DMS 273 (cell line): ENCODE results near the gene MYO19.
"Not testable (repeated sequence)": the region's sequence is repeated elsewhere in the genome, so short reads cannot be mapped to it uniquely, and the experiment has no call there.

Experiments
- DNase-seq: peaks from one replicate; lab custom pipeline; 2025; ENCODE audit not compliant: unreplicated experiment; lab: John Stamatoyannopoulos, UW

MYO19 gene

DNA sequence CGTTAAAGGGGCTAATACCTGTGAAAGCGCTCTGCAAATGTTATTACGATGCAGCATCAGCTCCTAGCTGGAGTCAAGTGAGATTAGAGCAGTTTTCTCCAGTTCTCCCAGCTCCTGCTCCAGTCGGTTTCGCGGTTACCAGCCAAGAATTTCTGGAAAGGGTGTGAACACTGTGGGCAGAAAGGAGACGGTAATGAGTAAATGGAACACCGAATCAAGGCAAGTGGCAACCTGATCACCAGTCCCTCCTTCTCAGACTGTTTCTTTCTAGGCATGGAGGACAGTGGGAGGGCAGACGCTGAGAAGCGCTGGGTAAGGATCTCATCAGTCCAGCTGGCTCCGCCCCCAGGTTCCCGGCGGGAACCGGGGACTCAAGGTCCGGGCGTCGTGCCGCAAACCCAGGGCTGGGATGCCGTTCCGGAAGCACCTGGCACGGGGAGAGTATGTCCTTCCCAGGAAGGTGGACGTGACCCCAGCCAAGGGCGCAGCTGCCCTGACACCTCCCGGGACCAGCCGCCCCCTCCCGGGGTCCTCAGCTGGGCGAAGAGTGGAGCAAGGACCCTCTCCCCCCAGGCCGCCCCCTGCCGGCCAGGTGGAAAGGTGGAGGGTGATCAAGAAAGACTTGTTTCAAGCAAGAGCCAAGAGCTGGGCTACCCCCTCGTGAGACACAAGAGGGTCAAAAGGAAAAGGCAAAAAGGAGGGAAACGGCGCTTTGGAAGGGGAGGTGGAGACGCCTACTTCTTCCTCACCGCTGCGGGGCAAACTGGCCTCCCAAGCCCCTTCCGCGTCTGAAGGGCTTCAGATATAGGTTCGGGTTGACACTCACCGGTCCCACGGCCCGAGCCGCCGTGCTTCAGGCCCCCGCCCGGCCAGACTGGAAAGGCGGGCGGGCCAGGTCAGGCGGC, 481 bp downstream of the MYO19 start:
- DNase-seq, result peak; percentile 85

DNA sequence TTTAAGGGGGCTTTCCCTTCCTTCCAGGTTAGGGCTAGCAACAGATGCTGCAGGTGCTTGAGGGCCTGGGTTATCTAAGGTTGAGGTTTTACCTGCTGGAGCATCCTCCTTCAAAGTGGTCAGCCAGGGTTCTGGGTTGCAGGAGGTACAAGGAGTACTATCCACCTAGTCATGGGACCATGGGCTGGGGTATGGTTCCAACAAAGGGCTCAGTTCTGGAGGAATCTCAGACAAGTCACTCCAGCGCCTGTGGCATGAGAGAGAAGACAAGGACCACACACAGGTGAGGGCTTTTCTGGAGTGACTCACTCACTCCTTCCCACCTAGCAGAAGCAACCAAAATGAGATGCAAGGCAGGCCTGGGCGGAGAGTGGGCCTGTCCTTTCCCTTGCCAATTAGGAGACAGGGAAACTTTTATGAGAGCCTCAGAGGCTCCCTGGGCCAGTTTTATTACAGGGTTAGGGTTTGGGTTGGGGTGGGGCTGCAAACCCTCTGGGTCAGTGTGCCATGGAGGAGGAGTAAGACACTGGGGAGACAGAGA, 2.2 kb downstream of the MYO19 start:
- no peak for DNase-seq

DNA sequence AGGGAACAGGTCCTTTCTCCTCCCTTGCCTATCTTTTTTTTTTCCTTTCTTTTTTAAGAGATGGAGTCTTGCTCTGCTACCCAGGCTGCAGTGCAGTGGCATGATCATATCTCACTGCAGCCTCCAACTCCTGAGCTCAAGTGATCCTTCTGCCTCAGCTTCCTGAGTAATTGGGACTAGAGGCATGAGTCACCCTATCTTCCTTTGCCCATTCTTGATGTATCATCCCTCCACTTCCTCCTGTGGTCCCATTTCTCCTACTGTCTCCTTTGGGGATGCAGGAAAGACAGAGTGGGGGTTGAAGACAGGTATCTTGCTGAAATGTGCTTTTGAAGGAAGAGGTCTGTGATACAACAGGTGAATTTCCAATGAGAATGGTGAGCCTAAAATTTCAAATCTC, 5.5 kb downstream of the MYO19 start:
- no peak for DNase-seq

DNA sequence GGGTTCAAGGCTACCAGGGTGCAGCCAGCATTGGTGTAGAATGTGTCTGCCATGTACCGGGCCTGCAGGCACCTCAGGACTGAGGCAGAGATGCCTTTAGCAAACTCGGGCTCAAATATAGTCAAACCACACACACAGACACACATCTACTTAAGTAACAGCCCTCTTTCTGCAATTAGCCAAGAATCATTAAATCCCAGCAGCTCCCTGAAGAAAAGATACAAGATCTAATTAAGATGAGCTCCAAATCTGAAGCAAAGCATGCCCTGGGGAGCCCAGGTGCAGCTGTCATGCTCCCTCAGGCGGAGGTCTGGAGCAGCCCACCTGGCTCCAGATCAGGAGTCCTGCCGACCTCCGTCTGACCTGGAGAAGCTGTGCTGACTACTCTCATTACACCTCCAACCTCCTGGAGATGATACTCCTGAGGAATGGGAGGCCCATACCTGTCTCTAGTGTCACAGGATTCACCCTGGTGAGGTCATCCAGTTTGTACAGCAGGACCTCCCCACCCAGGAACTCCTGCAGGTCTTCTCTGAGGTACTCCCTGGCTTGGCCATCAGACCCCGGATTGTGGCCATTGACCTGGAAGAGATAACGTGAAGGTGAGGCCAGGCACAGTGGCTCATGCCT, 6.9 kb downstream of the MYO19 start:
- no peak for DNase-seq

DNA sequence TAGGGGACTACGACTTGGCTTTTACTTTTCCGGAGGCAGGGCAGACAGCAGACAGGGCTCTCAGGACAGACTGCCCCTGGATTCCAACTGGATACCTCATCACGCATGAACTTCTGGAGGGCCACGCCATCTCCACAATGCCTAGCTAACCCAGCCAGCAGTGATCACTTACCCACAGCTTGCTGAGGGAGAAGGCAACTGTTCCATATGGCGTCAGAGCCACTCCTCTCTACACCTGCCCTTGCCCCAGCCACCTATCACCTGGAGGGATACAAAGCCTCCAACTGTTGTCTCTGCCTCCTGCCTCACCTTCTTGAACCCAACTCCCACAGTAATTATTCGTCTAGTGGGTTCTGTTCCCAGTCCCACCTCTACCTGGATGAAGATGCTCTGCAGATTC, 8.8 kb downstream of the MYO19 start:
- no peak for DNase-seq

DNA sequence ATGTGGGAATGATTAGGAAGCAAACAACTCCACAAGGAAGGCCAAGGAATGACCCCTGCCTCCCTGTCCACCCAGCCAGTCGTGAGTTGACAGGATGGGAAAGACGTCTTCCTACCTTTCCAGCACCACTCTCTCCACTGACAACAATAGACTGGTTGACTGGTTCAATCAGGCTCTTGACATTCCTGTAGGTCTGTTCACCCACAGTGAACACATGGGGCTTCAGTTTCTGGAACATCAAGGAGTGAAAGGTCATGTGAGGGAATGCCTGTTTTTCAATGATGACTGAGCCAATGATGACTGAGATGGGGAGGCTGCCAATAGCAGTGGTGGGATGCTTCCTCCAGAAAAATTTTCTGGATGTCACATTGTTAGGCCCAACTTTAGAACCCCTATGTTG, 9.6 kb downstream of the MYO19 start:
- no peak for DNase-seq

DNA sequence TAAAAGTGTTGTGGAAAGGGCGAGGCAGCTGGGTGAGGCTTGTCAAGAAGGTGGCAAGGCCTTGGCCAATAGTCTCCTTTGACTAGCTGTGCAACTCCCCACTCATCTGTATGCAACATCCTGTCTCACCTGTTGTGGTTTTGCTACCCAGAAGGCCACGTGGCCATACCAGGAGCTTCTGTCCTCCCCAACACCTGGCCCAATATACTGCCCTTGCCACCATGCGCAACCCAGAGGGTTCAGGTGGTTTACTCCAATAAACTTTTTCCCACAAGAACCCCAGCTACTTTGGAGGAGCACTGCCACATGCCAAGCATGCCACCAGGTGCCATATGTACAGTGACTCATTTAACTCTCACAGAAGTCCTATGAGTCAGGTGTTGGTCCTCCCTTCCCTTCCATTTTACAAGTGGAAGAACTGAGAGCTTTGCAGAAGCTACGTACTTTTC, 10.2 kb downstream of the MYO19 start:
- DNase-seq, result no peak

DNA sequence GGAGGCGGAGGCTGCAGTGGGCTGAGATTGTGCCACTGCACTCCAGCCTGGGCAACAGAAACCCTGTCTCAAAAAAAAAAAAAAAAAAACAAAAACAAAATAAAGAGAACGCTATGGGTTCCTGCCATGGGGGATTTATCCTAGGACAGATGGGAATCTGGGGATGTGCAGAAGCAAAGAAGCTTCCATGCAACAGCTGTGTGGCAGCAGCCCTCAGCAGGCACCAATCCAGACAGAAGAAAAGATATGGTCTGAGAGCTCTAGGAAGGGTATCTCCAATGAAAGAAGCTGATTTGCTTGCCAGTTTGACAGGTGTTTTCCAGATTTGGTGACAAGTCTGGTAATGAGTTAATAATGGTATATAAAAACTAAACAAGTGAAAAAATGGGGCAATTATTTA, 11.6 kb downstream of the MYO19 start:
- no peak for DNase-seq

DNA sequence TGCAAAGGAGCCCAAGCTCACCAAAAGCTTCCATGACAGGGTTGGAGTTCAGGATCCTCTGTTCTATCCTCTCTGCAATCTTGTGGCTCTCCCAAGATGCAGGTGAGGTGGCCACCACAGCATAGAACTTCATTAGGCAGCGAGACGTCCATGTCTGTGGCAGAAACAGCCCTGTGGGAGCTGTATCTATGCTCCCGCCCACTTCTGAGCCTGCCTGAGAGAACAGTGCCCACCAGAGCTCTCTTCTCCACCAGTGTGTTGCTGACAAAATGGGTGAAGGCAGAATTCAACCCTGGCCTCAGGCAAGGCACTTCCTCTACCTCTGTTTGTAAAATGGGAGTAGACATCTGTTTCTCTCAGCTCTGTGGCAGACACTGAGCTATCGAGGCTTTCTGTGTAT, 18.8 kb downstream of the MYO19 start:
- DNase-seq, result no peak

DNA sequence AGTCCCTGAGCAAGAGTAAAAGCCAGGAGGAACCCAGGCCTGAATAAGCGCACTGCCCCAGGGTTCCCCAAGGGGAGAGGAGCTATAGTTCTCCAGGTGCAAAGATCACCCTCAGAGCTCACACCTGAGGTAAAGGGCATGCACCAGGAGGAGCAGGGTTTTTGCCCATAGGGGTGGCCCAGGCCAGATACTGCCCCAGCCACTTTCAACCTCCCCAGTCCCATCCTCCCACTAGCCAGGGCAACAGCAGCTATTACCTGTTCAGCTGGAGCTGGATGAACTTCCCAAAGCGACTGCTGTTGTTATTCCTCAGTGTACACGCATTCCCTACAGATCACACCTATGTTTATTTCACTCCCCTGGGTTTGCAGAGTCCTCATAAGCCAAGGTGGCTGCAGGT, 19.8 kb downstream of the MYO19 start:
- DNase-seq, result no peak

DNA sequence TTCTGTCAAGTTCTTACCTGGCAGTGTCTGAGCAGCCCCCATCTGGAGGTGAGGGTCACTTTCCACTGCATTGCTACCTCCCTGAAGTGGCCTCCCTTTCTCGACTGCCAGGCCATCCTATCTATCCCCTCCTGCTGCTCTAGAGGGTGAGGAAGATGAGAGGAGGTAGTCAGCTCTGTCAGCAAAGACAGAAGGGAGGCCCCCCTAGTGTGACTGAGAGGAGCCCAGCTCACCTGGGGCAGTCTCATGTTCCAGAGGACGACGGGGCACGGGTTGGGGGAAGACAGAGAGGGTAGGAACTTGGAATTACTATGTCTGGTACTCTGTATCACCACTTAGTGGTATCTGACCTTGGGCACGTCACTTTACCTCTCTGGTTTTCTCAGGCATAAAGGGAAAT, 22.0 kb downstream of the MYO19 start:
- no peak for DNase-seq

DNA sequence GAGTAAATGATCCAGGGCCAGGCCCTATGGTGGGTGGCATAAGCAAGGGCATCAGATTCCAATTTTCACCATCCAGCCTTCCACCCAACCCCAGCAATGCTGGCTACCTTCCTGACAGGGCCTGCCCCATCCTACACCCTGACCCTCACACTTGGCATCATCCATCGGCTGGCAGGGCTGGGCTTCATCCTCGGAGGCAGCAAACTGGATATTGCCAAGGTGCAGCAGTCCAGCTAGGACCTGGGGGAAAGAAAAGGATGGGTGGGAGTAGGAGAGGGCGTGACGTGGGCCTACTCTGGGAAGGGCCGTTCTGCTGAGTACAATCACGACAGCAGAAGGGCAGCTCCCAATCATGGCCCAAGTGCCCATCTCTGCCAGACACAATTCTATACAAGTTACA, 23.5 kb downstream of the MYO19 start:
- DNase-seq, result no peak

DNA sequence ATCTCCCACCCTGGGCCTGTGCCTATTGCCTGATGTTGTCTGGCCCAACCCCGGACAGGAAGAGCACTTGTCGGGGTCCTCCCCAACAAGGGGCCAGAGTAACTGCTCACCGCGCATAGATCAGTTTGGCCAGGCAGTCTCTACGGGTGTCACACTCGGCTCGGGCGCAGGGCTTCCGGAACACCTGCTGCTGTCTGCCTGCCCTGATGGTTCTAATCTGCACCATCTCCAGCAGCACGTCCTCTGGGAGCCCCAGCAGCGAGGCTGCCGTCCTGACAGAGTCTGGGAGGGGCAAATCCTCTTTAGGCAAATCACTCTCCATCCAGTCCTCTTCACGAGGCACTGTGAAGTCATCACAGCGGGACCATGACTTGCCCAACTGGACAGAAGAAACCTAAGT, 24.0 kb downstream of the MYO19 start:
- no peak for DNase-seq

DNA sequence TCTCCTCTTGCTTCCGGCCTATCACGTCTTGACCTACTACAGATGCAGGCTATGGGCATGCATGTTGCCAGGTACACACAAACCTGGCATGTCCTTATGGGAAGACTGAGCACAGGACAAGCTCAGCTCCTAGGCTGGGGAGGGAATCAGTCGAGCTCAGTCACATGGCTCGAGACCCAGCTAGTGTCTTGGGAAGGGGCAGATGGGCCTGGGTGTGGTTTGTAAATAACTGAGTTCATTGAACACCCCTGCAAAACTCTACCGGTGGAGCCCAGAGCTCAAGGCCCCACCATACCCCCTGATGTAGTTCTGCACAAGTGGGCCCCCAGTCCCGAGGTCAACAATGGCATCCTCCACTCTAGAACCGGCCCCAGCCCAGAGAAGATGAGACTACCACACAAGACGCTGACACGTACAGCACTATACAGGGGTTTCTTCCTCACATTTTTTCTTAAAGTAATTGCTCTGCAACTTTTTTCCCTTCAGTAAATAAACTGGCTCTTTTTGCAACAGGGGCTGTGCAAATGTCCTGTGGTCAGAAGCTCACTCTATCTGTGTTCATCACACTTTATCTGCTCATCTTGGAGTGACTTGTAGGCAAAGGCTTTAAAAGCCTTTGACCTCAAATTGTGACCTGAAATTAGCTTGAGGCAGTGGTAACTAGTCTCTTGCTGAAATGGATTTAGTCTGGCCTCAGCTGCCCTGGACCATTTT, 25.2 kb downstream of the MYO19 start:
- DNase-seq, result no peak

DNA sequence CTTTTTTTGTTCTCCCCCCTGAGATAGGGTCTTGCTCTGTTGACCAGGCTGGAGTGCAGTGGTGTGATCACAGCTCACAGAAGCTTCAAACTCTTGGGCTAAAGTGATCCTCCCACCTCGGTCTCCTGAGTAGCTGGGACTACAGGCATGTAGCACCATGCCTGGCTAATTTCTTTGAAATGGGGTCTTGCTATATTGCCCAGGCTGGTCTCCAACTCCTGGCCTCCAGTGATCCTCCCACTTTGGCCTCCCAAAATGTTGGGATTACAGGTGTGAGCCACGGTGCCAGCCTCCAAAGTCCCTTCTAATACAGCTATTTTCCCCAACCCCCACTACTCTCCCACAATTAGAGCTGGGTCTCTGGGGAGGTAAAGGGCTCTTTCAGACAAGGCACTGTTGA, 26.2 kb downstream of the MYO19 start:
- DNase-seq, result not testable (repeated sequence)

DNA sequence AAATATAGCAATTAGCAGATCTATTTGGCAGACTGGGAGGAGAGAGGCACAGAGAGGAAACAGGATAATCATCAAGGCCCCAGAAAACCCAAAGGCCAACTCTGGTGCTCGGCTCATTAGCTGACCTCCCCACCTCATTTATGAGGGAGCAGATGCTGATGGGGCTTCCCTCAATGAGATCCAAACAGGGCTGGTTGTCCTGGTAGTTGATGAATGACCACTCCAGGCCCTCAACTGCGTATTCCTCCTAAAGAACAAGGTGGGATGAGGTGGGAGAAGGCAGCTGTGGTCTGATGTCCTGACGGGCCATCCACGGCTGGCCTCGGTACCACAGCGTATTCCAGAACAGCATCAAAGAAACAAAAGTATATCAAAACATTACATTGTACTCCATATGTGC, 27.4 kb downstream of the MYO19 start:
- no peak for DNase-seq

DNA sequence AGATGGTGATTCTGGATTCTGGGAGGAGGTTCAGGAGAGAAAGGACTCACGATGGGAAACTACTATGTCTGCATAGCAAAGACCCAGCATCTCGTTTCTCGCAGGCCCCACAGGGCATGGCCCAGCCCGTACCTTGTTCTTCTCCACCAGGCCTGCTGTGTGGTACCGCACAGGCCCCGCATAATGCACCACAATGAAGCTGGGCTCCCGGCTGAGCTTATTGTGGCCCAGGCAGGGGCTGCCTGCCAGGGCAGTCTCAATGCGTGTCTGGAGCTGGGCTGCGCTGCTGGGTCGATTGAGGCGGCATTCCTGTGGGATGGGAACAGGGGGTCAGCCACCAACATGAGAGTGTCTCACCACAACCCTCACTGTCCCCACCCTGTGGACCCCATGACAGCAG, 27.8 kb downstream of the MYO19 start:
- DNase-seq, result no peak

DNA sequence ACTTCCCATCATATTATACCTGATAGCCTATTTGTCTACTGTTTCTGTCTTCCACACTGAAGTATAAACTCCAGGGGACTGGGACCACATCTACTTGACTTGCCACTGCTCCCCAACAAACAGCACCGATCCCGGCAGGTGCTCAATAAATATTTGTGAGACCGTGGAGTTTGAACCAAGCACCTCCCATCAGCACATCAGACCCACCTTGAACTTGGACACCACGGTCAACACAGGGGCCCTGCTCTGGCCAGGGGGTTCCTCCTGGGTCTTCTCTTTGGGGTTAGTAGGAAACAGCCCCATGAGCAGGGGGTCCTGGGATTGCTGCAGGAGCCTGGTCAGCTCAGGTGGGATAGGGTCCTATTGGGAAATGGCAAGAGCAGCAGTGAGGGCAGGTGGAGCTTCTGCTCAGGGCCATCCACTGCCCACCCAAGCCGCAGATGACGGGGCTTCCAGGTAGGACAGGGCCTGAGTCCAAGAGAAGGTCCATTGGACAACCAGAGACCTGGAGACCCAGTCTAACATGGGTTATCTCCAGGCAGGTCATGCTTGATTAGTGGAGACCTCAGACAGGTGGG, 28.3 kb downstream of the MYO19 start:
- no peak for DNase-seq

DNA sequence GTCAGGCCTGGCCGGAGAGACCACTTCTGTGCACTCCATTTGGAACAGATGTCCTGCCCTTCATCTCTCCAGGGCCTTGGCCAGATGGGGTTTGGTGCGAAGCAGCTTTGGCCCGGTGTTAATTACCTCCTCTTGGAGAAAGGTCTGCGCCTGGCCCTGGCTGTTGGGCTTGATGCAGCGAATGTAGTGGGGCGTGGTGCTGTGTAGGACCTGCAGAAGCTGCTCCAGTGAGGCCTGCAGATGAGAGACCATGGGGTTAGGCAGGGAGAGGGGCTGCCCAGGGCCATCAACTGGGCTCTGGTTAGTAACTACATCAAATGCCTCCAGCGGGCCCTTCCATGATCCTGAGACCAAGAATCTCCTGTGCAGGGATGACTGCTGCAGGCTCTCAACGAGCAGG, 29.5 kb downstream of the MYO19 start:
- peak; percentile 24 for DNase-seq

DNA sequence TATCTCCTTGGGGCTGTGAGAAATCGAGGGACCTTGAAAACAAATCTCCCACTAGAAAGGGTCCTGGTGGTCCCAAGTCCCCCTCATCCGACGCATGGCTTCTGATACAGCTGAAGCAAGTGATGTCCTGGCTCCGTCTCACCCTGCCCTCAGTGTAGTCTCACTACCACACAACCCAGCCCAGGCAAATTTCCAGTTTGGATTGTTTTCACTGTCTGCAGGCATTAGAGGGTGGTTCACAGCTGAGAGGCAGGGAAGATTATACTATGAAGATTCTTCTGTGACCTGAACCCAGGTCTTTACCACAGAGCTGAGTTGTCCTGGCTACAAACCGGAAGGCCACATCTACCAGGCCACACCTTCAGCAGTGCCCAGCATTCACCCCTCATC, 30.5 kb downstream of the MYO19 start:
- DNase-seq, result no peak

DNA sequence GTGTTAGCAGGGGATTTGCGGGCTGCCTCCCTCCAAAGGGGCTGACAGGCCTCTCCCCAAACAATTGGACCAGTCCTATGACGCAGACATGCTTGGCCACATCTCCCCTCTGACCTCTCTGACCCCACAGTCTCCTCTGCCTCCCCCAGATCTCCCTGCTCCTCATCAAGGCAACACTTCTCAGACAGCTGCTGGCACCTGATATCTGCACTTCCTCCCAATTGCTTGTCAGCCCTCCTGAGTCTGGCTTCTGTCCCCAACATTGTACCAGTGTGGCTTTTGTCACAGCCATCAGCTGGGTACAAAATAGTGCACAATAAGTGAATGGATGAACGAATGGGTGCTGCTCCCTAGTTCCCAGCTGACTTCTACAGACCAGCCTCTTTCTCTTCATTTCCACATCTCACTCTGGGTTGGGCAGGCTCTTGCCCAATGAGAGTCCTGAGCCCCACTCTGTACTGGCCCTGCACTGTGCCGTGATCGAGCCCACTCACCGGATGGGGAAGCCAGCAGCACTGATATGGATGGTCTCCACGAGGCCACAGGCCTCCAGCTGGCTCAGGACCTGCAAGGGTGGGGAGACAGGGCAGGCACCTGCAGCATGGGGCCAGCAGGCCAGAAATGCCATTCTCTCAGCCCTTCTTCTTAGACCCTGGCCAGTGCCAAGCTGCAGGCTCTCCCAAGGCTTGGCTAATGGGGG, 31.1 kb downstream of the MYO19 start:
- DNase-seq, result no peak
